H54 (cell line): Measurements from ENCODE around the gene ZKSCAN3.
"Not testable (repeated sequence)": the region's sequence is repeated elsewhere in the genome, so short reads cannot be mapped to it uniquely, and the experiment has no call there.

Experiments
- DNase-seq: peaks from one replicate; pipeline ENCODE4 v3.0.0; 2011; ENCODE audit warnings: low spot score, mixed read lengths; ENCODE audit not compliant: insufficient read length
- FAIRE-seq: peaks from 3 replicates; lab custom pipeline; 2011; peaks lifted over from hg19 to GRCh38; lab: Jason Lieb, UNC
- POLR2A ChIP-seq: IDR thresholded peaks from 2 replicates; pipeline ENCODE4 v1.6.1; 2011; ENCODE audit warnings: low read depth, mild to moderate bottlenecking, low read length

The ZKSCAN3 gene

DNA sequence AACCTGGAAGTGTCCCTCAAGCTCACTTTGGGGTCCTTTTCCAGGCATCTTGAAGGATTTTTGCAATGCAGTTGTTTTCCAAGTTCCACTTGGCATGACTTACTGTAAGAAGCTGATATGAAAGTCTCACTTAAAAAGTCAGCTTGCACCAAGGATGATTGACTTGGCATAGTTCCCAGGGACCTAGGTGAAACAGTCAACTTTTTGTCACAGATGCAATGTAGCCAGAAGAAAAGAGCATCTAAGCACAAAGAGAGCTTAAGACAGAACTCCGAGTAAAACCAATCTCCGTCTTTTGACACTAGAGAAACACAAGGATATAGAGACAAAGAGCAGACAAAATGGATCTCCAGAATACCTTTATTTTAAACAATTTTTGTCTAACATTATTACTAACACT, 52.5 kb downstream of the ZKSCAN3 start:
- DNase-seq (no peak), FAIRE-seq (no peak)
- no peak for TF ChIP-seq POLR2A

DNA sequence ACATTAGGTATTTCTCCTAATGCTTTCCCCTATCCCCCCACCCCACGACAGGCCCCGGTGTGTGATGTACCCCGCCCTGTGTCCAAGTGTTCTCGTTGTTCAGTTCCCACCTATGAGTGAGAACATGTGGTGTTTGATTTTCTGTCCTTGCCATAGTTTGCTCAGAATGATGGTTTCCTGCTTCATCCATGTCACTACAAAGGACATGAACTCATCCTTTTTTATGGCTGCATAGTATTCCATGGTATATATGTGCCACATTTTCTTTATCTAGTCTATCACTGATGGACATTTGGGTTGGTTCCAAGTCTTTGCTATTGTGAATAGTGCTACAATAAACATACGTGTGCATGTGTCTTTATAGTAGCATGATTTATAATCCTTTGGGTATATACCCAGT, 54.2 kb downstream of the ZKSCAN3 start:
- FAIRE-seq, DNase-seq: not testable (repeated sequence)

DNA sequence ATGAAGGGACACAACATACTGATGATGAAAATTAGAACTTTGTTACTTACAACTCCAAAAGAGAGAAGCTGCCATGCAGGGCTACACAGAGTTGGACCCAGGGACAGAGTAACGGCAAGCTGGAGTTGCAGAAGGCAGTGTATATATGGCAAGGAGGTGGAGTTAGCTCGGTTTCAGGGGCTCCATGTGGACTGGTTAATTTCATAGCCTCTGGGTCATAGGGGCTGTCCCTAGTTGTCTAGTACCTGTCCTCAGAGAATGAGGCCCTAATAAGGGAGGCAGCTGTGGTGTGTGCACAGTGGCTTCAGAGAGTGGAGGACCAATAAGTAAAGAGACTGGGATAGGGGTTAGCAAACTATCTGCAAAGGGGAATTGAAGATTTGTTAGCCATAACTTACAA, 57.7 kb downstream of the ZKSCAN3 start:
- FAIRE-seq (no peak), DNase-seq (no peak)
- TF ChIP-seq POLR2A: no peak

DNA sequence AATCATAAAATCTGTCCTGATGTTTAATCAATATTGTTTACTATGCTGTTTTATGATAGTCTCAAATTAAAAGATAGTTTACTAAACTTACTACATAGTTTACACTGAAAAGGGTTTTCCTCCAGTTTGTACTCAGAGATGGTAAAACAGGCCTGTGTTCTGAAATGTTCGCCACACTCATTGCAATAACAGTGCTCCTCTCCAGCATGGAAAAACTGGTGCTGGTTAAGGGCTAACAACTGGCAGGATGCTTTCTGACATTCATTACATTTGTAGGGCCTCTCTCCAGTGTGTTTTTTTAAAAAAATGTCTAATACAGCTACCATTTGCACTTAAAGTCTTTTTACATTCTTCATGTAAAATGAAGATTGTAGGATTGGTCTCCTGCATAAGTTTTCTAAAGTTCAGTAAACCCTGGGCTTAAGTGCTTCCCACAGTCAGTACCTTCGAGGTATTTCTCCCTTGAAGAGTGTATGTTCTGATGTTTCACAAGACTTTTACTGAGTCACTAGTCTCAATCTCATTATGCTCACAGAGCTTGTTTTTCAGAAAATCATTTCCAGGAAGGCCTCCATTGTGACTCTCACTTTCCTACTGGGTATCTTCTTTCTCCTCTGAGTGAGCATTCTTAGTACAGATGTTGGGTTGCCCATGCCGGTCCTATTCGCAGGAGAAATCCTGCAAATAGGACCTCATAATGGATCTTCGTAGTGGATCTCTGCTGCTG, 58.5 kb downstream of the ZKSCAN3 start:
- FAIRE-seq: no peak
- TF ChIP-seq POLR2A: no peak
- no peak for DNase-seq

DNA sequence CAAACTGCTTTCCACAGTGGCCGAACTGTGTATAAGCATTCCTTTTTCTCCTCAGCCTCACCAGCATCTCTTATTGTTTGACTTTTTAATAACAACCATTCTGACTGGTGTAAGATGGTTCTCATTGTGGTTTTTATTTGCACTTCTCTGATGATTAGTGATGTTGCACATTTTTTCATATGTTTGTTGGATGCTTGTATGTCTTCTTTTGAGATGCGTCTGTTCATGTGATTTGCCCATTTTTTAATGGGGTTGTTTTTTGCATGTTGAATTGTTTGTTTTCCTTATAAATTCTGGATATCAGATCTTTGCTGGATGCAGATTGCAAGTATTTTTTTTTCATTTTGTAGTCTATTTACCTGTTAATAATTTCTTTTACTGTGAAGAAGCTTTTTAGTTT, 61.0 kb downstream of the ZKSCAN3 start:
- FAIRE-seq (peak; percentile 58), DNase-seq (no peak)
- no peak for TF ChIP-seq POLR2A

DNA sequence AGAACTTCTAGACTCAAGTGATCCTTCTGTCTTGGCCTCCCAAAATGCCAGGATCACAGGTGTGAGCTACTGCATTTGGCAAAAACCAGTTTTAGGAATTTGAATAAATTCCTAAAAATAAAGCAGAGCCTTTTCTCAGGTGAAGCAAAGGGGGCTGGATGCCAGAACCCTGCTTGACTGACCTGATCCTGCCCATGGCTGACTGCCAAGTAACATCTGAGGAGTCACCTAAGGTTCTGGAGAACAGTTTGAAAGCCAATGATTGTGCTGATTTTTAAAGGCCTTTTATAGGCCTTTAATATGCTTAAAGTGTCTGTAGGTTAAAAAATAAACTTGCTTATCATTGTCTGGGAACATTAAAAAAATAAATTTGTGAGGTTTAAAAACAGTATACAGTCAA, 63.9 kb downstream of the ZKSCAN3 start:
- DNase-seq: no peak
- no peak for FAIRE-seq
- TF ChIP-seq POLR2A: no peak
